HUES48 (cell line): ENCODE results near the gene BCL11B.

Source experiments
- H3K27ac ChIP-seq: one replicate; pipeline ENCODE4 v1.7.0; 2013; ENCODE audit warnings: low read depth, low read length, inconsistent platforms
- H3K27me3 ChIP-seq: 2 replicates; pipeline ENCODE4 v1.6.1; 2013; ENCODE audit warnings: mild to moderate bottlenecking, low read length; ENCODE audit not compliant: control insufficient read depth, insufficient read depth
- H3K36me3 ChIP-seq: 2 replicates; pipeline ENCODE4 v1.6.1; 2013; ENCODE audit warnings: low read length; ENCODE audit not compliant: control insufficient read depth, insufficient read depth
- H3K4me1 ChIP-seq: 2 replicates; pipeline ENCODE4 v1.6.1; 2013; ENCODE audit warnings: mild to moderate bottlenecking, low read length; ENCODE audit not compliant: control insufficient read depth, insufficient read depth
- H3K4me3 ChIP-seq: 2 replicates; pipeline ENCODE4 v1.5.1; 2013; ENCODE audit warnings: mild to moderate bottlenecking, low read depth, low read length
- H3K9ac ChIP-seq: 2 replicates; pipeline ENCODE4 v1.6.1; 2013; ENCODE audit warnings: mild to moderate bottlenecking, low read depth, low read length, moderate library complexity
- H3K9me3 ChIP-seq: 2 replicates; pipeline ENCODE4 v1.6.1; 2013; ENCODE audit warnings: low read length; ENCODE audit not compliant: control insufficient read depth, insufficient read depth

The BCL11B gene

GRCh38 chr14:99137001-99137700 is 134.8 kb downstream of the BCL11B start:
- Histone ChIP-seq H3K4me3 (no peak overlapping the region), H3K27ac (no peak overlapping the region), H3K27me3 (no peaks in the 10 kb centered on the region), H3K4me1 (peaks cover 11% of the 10 kb centered on the region; the same call in 1 of the 2 replicates), H3K9ac (no peak overlapping the region), H3K9me3 (no peaks in the 10 kb centered on the region), H3K36me3 (no peaks in the 10 kb centered on the region)

- H3K4me1 ChIP-seq = peaks cover 11% of the 10 kb centered on the region; the same call in 1 of the 2 replicates
- no peaks in the 10 kb centered on the region for H3K9me3 ChIP-seq
- no peak overlapping the region for H3K4me3 ChIP-seq
- no peaks in the 10 kb centered on the region for H3K27me3 ChIP-seq
- no peaks in the 10 kb centered on the region for H3K36me3 ChIP-seq
- no peak overlapping the region for H3K9ac ChIP-seq
- H3K27ac ChIP-seq = no peak overlapping the region
Measured at GRCh38 chr14:99136401-99136800, 135.6 kb downstream of the BCL11B start.

- H3K9me3 ChIP-seq = no peaks in the 10 kb centered on the region
- no peaks in the 10 kb centered on the region for H3K36me3 ChIP-seq
- H3K4me1 ChIP-seq = peaks cover 11% of the 10 kb centered on the region; the same call in 1 of the 2 replicates
- no peak overlapping the region for H3K27ac ChIP-seq
- H3K4me3 ChIP-seq = no peak overlapping the region
- no peaks in the 10 kb centered on the region for H3K27me3 ChIP-seq
- no peak overlapping the region for H3K9ac ChIP-seq
Measured at GRCh38 chr14:99136047-99136400, 136.0 kb downstream of the BCL11B start.

GRCh38 chr14:99134516-99135046 is 137.4 kb downstream of the BCL11B start:
- Histone ChIP-seq H3K9ac (no peak overlapping the region), H3K36me3 (no peaks in the 10 kb centered on the region), H3K4me3 (no peak overlapping the region), H3K27ac (no peak overlapping the region), H3K4me1 (peaks cover 11% of the 10 kb centered on the region; the same call in 1 of the 2 replicates), H3K9me3 (no peaks in the 10 kb centered on the region), H3K27me3 (no peaks in the 10 kb centered on the region)

- Histone ChIP-seq H3K9ac (no peak overlapping the region), H3K4me1 (peaks cover 11% of the 10 kb centered on the region; the same call in 1 of the 2 replicates)
Measured at GRCh38 chr14:99133636-99134515, 138.1 kb downstream of the BCL11B start.

GRCh38 chr14:99132821-99133635 is 139.0 kb downstream of the BCL11B start:
- Histone ChIP-seq H3K4me3 (no peak overlapping the region), H3K9me3 (no peaks in the 10 kb centered on the region), H3K27ac (no peak overlapping the region), H3K4me1 (peaks cover 11% of the 10 kb centered on the region; the same call in 1 of the 2 replicates), H3K9ac (no peak overlapping the region), H3K36me3 (no peaks in the 10 kb centered on the region), H3K27me3 (no peaks in the 10 kb centered on the region)

More at GRCh38 chr14:99133636-99134515, 138.1 kb downstream of the BCL11B start:
- H3K9me3 ChIP-seq = no peaks in the 10 kb centered on the region
- no peaks in the 10 kb centered on the region for H3K36me3 ChIP-seq
- H3K4me3 ChIP-seq = no peak overlapping the region
- H3K27ac ChIP-seq = no peak overlapping the region
- H3K27me3 ChIP-seq = no peaks in the 10 kb centered on the region

- no peak overlapping the region for H3K4me3 ChIP-seq
- no peak overlapping the region for H3K9ac ChIP-seq
- no peaks in the 10 kb centered on the region for H3K27me3 ChIP-seq
- H3K36me3 ChIP-seq = no peaks in the 10 kb centered on the region
- H3K4me1 ChIP-seq = peaks cover 11% of the 10 kb centered on the region; the same call in 1 of the 2 replicates
- no peaks in the 10 kb centered on the region for H3K9me3 ChIP-seq
- H3K27ac ChIP-seq = no peak overlapping the region
Measured at GRCh38 chr14:99131632-99132271, 140.2 kb downstream of the BCL11B start.

- no peaks in the 10 kb centered on the region for H3K9me3 ChIP-seq
- H3K36me3 ChIP-seq = no peaks in the 10 kb centered on the region
- H3K27ac ChIP-seq = no peak overlapping the region
- peaks cover 11% of the 10 kb centered on the region; the same call in 1 of the 2 replicates for H3K4me1 ChIP-seq
- H3K9ac ChIP-seq = no peak overlapping the region
- H3K27me3 ChIP-seq = no peaks in the 10 kb centered on the region
- no peak overlapping the region for H3K4me3 ChIP-seq
Measured at GRCh38 chr14:99129998-99130397, 142.0 kb downstream of the BCL11B start.

GRCh38 chr14:99129211-99129696 is 142.7 kb downstream of the BCL11B start:
- H3K27ac ChIP-seq = no peak overlapping the region

GRCh38 chr14:99128185-99128584 is 143.8 kb downstream of the BCL11B start:
- Histone ChIP-seq H3K27ac (no peak overlapping the region), H3K9me3 (no peaks in the 10 kb centered on the region), H3K4me3 (no peak overlapping the region), H3K4me1 (peaks cover 4% of the 10 kb centered on the region; the same call in 1 of the 2 replicates), H3K27me3 (no peaks in the 10 kb centered on the region), H3K9ac (no peak overlapping the region), H3K36me3 (no peaks in the 10 kb centered on the region)

More at GRCh38 chr14:99129211-99129696, 142.7 kb downstream of the BCL11B start:
- H3K36me3 ChIP-seq = no peaks in the 10 kb centered on the region
- H3K9me3 ChIP-seq = no peaks in the 10 kb centered on the region
- H3K27me3 ChIP-seq = no peaks in the 10 kb centered on the region
- H3K4me3 ChIP-seq = no peak overlapping the region
- H3K9ac ChIP-seq = no peak overlapping the region
- H3K4me1 ChIP-seq = peaks cover 11% of the 10 kb centered on the region; the same call in 1 of the 2 replicates
